ENCODE data around the gene C14orf93. TPM values are rescaled to one million over a fixed set of nuclear protein-coding genes. Genes with fewer than 3 reads are reported as not detected.
"Not testable (repeated sequence)": the region's sequence is repeated elsewhere in the genome, so short reads cannot be mapped to it uniquely, and the experiment has no call there.

The C14orf93 gene
- total RNA-seq, 5 donors from 2014 or later (not counting 1 experiment from before 2014, with no cell fraction given), result 10.8 to 13.7 (median 12.4) TPM

- WGBS (ENCODE audit: insufficient coverage), result 50% methylated on average over 1 of the region's 4 CpGs
- Histone ChIP-seq H3K36me3 (ENCODE audit: control insufficient read depth in 2 of 2, extremely low read depth in 1 of 2, insufficient read depth in 1 of 2, low read length in 1 of 2) (no peaks in the 10 kb centered on the region), H3K27me3 (replicated peaks in 1 of 2; ENCODE audit: control insufficient read depth in 2 of 2, extremely low read depth in 1 of 2, insufficient read depth in 2 of 2, low read length in 1 of 2) (peaks cover 0 to 2% of the 10 kb centered on the region in 2 experiments), H3K9me3 (no peaks in the 10 kb centered on the region), H3K4me3 (ENCODE audit: control insufficient read depth in 1 of 2, extremely low read depth in 1 of 2, low read length in 1 of 2) (no peak overlapping the region), H3K4me1 (ENCODE audit: control insufficient read depth in 1 of 2, extremely low read depth in 1 of 2, insufficient read depth in 2 of 2, low read length in 2 of 2) (no peaks in the 10 kb centered on the region), H3K27ac (ENCODE audit: low read length) (no peak overlapping the region)
- no peaks in the 10 kb centered on the region for H3K4me1 Mint-ChIP-seq
- peaks cover 3% of the 10 kb centered on the region for H3K36me3 Mint-ChIP-seq
- H3K9me3 Mint-ChIP-seq, result no peaks in the 10 kb centered on the region
- no peak for DNase-seq
- ATAC-seq (replicated peaks in 1 of 4), result no peak
- POLR2A ChIA-PET, result interaction anchor here in 1 of 2 donors (0.6 kb wide), 1 partner anchor 67 kb away, joined by 6 read pairs; no protein-coding TSS in a partner anchor
- H3K27ac Mint-ChIP-seq, result no peak overlapping the region
- H3K27me3 Mint-ChIP-seq, result peaks cover 0 to 2% of the 10 kb centered on the region in 2 donors
- H3K4me3 Mint-ChIP-seq, result no peak overlapping the region
- CTCF ChIA-PET, result no interaction called here
These were observed 43.1 kb downstream of the C14orf93 start for GRCh38 chr14:22966783-22967269.

- ChIA-PET CTCF (interaction anchor here in 1 of 2 donors (0.6 kb wide), 1 partner anchor 93 kb away, joined by 3 read pairs; no protein-coding TSS in a partner anchor), POLR2A (interaction anchor here in 1 of 2 donors (0.6 kb wide), 1 partner anchor 68 kb away, joined by 6 read pairs; no protein-coding TSS in a partner anchor)
- not testable (repeated sequence) for H3K36me3 ChIP-seq (ENCODE audit: control insufficient read depth in 2 of 2, extremely low read depth in 1 of 2, insufficient read depth in 1 of 2, low read length in 1 of 2); H3K4me1 ChIP-seq (ENCODE audit: control insufficient read depth in 1 of 2, extremely low read depth in 1 of 2, insufficient read depth in 2 of 2, low read length in 2 of 2); H3K9me3 Mint-ChIP-seq; H3K27me3 Mint-ChIP-seq; H3K27me3 ChIP-seq (replicated peaks in 1 of 2; ENCODE audit: control insufficient read depth in 2 of 2, extremely low read depth in 1 of 2, insufficient read depth in 2 of 2, low read length in 1 of 2); DNase-seq; H3K4me3 ChIP-seq (ENCODE audit: control insufficient read depth in 1 of 2, extremely low read depth in 1 of 2, low read length in 1 of 2); H3K36me3 Mint-ChIP-seq; ATAC-seq (replicated peaks in 1 of 4); H3K4me3 Mint-ChIP-seq; H3K27ac Mint-ChIP-seq; H3K27ac ChIP-seq (ENCODE audit: low read length); H3K4me1 Mint-ChIP-seq; H3K9me3 ChIP-seq
- 85% methylated on average over 7 of the region's 15 CpGs for WGBS (ENCODE audit: insufficient coverage)
These were observed 43.8 kb downstream of the C14orf93 start for GRCh38 chr14:22965916-22966782.

DNA sequence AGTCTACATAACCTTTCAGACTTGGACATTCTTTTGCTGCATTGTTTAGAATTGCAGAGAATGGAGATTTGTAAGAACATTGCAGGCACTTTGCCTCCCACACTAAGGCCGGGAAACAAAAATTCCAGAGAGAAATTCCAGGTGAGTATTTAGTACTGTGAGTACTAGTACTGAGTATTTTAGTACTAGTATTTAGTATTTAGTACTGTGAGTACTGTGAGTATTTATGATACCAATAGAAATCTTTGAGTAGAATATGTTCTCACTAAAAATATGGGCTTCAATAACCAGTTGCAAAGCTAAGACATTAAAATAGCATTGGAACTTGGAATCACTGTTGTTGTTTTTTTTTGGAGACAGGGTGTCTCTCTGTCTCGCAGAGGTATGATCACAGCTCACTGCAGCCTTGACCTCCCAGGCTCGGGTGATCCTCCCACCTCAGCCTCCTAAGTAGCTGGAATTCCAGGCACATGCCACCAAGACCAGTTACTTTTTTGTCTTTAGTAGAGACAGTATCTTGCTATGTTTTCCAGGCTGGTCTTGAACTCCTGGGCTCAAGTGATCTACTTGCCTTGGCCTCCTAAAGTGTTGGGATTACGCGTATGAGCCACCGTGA lies 47.8 kb downstream of the C14orf93 start:
- ATAC-seq (replicated peaks in 1 of 4) (no peak), DNase-seq (no peak)
- H3K36me3 ChIP-seq (ENCODE audit: control insufficient read depth in 2 of 2, extremely low read depth in 1 of 2, insufficient read depth in 1 of 2, low read length in 1 of 2), result no peaks in the 10 kb centered on the region
- H3K27ac ChIP-seq (ENCODE audit: low read length), result no peak overlapping the region
- no peak overlapping the region for H3K4me3 ChIP-seq (ENCODE audit: control insufficient read depth in 1 of 2, extremely low read depth in 1 of 2, low read length in 1 of 2)
- Mint-ChIP-seq H3K27me3 (no peaks in the 10 kb centered on the region), H3K4me1 (peaks cover 0 to 2% (median 2%) of the 10 kb centered on the region in 3 donors), H3K4me3 (no peak overlapping the region), H3K9me3 (no peaks in the 10 kb centered on the region), H3K36me3 (no peaks in the 10 kb centered on the region), H3K27ac (no peak overlapping the region)
- peaks cover 0 to 2% of the 10 kb centered on the region in 2 experiments for H3K27me3 ChIP-seq (replicated peaks in 1 of 2; ENCODE audit: control insufficient read depth in 2 of 2, extremely low read depth in 1 of 2, insufficient read depth in 2 of 2, low read length in 1 of 2)
- POLR2A ChIA-PET, result no interaction called here
- no peaks in the 10 kb centered on the region for H3K9me3 ChIP-seq
- no CpG with 5 or more reads among the region's 6 CpGs for WGBS (ENCODE audit: insufficient coverage)
- CTCF ChIA-PET, result interaction anchor here in 1 of 2 donors (0.6 to 1.4 kb wide), 4 partner anchors 9 to 33 kb away, joined by 3 to 7 read pairs (median 3); no protein-coding TSS in a partner anchor
- peaks cover 0 to 8% of the 10 kb centered on the region in 2 experiments for H3K4me1 ChIP-seq (ENCODE audit: control insufficient read depth in 1 of 2, extremely low read depth in 1 of 2, insufficient read depth in 2 of 2, low read length in 2 of 2)

DNA sequence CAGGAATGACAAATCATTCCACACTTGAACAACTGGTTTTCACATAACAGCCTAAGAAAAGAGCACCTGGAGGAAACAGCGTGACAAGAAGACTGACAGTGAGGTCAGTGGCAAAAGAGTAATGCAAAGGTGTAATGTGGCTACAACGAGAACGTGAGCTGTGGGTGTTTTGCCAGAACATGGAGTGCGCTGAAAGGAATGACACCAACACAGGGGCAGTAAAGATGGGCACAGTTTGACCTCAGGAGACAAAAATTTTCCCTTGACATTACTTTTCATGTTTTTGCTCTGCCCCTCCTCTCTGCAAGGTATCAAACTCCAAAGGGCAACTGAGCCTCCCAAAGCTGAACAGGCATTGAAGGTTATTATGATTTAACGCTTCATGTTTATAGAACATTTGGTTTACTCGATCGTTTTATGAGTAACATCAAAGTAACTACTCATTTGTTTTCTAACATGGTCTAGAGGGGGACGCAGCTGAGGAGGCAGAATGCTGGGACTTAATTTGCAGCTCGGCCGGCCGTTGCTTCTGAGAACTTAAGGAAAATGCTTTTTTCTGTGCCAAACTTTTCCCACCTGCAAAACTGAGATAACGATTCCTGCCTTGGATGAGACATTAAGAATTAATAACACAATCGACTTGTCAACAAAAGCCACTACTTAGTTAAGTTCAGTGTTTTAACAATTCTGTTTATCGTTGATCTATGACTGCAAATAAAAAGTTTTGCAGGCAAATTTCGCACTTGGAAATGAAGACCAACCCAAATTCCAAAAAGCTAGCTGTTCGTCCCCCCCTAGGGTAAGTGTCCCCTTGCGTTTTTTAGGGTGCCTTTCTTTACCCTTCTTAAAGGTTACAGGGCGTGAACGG lies 54.0 kb downstream of the C14orf93 start:
- 50% methylated on average over 7 of the region's 19 CpGs for WGBS (ENCODE audit: insufficient coverage)
- ATAC-seq (replicated peaks in 1 of 4) (no peak), DNase-seq (no peak)

DNA sequence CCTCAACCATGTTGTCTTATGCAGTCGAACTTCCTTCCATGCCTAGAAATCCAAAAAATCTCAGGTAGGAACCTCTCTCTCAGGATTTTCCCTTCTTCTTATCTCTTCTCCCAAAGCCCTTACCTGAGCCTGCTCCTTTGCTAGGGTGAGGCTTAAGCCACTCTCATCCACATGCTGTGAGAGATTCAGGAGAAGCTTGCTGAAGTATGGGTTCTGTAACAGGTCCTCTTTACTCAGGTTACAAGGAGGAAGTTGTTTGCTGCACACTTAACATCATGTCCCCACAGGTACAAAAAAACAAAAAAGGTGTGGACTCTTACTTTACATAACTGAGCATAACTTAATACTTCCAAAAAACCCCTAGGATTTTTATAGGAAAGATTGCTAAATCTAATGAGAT lies 57.5 kb downstream of the C14orf93 start:
- Mint-ChIP-seq H3K9me3 (no peaks in the 10 kb centered on the region), H3K4me1 (peaks cover 7 to 16% (median 13%) of the 10 kb centered on the region in 3 donors), H3K27me3 (no peaks in the 10 kb centered on the region), H3K27ac (peak overlapping the region in 1 of 2 donors; percentile 16), H3K4me3 (no peak overlapping the region), H3K36me3 (peaks cover 17% of the 10 kb centered on the region)
- Histone ChIP-seq H3K27ac (ENCODE audit: low read length) (no peak overlapping the region), H3K27me3 (replicated peaks in 1 of 2; ENCODE audit: control insufficient read depth in 2 of 2, extremely low read depth in 1 of 2, insufficient read depth in 2 of 2, low read length in 1 of 2) (no peaks in the 10 kb centered on the region), H3K4me1 (ENCODE audit: control insufficient read depth in 1 of 2, extremely low read depth in 1 of 2, insufficient read depth in 2 of 2, low read length in 2 of 2) (peaks cover 0 to 14% of the 10 kb centered on the region in 2 experiments), H3K9me3 (no peaks in the 10 kb centered on the region), H3K4me3 (ENCODE audit: control insufficient read depth in 1 of 2, extremely low read depth in 1 of 2, low read length in 1 of 2) (no peak overlapping the region), H3K36me3 (ENCODE audit: control insufficient read depth in 2 of 2, extremely low read depth in 1 of 2, insufficient read depth in 1 of 2, low read length in 1 of 2) (peaks cover 3 to 13% of the 10 kb centered on the region in 2 donors)
- WGBS (ENCODE audit: insufficient coverage), result no CpG with 5 or more reads among the region's 1 CpG
- ATAC-seq (replicated peaks in 1 of 4), result no peak
- ChIA-PET POLR2A (no interaction called here), CTCF (no interaction called here)
- no peak for DNase-seq

More for the DNA sequence above, 54.0 kb downstream of the C14orf93 start:
- peaks cover 0 to 19% of the 10 kb centered on the region in 2 experiments for H3K4me1 ChIP-seq (ENCODE audit: control insufficient read depth in 1 of 2, extremely low read depth in 1 of 2, insufficient read depth in 2 of 2, low read length in 2 of 2)
- POLR2A ChIA-PET, result interaction anchor here (0.5 to 1.6 kb wide), 8 partner anchors 8 to 402 kb away, joined by 3 to 12 read pairs (median 4); partner anchors contain the start of gene RBM23 (in 1 of the 2)
- peaks cover 7 to 18% (median 15%) of the 10 kb centered on the region in 3 donors for H3K4me1 Mint-ChIP-seq
- peak overlapping the region; percentile 88 to 91 (median 91) for H3K4me3 Mint-ChIP-seq
- H3K27me3 Mint-ChIP-seq, result no peaks in the 10 kb centered on the region
- H3K4me3 ChIP-seq (ENCODE audit: control insufficient read depth in 1 of 2, extremely low read depth in 1 of 2, low read length in 1 of 2), result peak overlapping the region; percentile 81 to 86
- H3K27ac ChIP-seq (ENCODE audit: low read length), result peak overlapping the region; percentile 83
- CTCF ChIA-PET, result interaction anchor here in 1 of 2 donors (0.6 to 3.2 kb wide), 7 partner anchors 26 to 298 kb away, joined by 3 to 11 read pairs (median 5); partner anchors contain the start of genes AJUBA, PRMT5 and RBM23
- peaks cover 0 to 5% of the 10 kb centered on the region in 2 donors for H3K36me3 ChIP-seq (ENCODE audit: control insufficient read depth in 2 of 2, extremely low read depth in 1 of 2, insufficient read depth in 1 of 2, low read length in 1 of 2)
- no peaks in the 10 kb centered on the region for H3K27me3 ChIP-seq (replicated peaks in 1 of 2; ENCODE audit: control insufficient read depth in 2 of 2, extremely low read depth in 1 of 2, insufficient read depth in 2 of 2, low read length in 1 of 2)
- no peaks in the 10 kb centered on the region for H3K9me3 Mint-ChIP-seq
- no peaks in the 10 kb centered on the region for H3K9me3 ChIP-seq
- H3K36me3 Mint-ChIP-seq, result peaks cover 8% of the 10 kb centered on the region
- H3K27ac Mint-ChIP-seq, result peak overlapping the region; percentile 91 to 93

All from T-cell (primary cell).